ENCODE measurements around the gene ZNF350. TPM values are rescaled to one million over a fixed set of nuclear protein-coding genes. Genes with fewer than 3 reads are reported as not detected.
"Not testable (repeated sequence)": the region's sequence is repeated elsewhere in the genome, so short reads cannot be mapped to it uniquely, and the experiment has no call there.

ZNF350 gene
- 9.9 TPM for total RNA-seq
- 1 to 10 TPM; 6.2 to 8.2 (median 7.0) TPM for polyA plus RNA-seq (ENCODE audit: insufficient read depth in 1 of 8, insufficient read length in 8 of 8, low replicate concordance in 1 of 8)
- long read RNA-seq, donor 1, partial matches to known transcripts = 0 of 2 reads
- long read RNA-seq, donor 1, other reads (novel, unspliced or antisense) = 0 of 2 reads
- long read RNA-seq, donor 2 = 0 reads
- long read RNA-seq, donor 3 = 0 reads
- long read RNA-seq, donor 4 = 0 reads
- long read RNA-seq, donor 5, transcript ZNF350-201 (5 exons, 2,338 nt) = major isoform, 9 of 10 reads
- long read RNA-seq, donor 5, partial matches to known transcripts = 0 of 10 reads
- long read RNA-seq, donor 5, other reads (novel, unspliced or antisense) = 0 of 10 reads
- long read RNA-seq, donor 6, partial matches to known transcripts = 0 of 1 reads
- long read RNA-seq, donor 6, other reads (novel, unspliced or antisense) = 0 of 1 reads
- long read RNA-seq, donor 7, partial matches to known transcripts = 0 of 2 reads
- long read RNA-seq, donor 7, other reads (novel, unspliced or antisense) = 0 of 2 reads
- long read RNA-seq, donor 8, partial matches to known transcripts = 0 of 1 reads
- long read RNA-seq, donor 8, other reads (novel, unspliced or antisense) = 0 of 1 reads
- long read RNA-seq, donor 9, partial matches to known transcripts = 0 of 3 reads
- long read RNA-seq, donor 9, other reads (novel, unspliced or antisense) = 0 of 3 reads
- long read RNA-seq, donor 10, partial matches to known transcripts = 0 of 4 reads
- long read RNA-seq, donor 10, other reads (novel, unspliced or antisense) = 0 of 4 reads
- long read RNA-seq, donor 11, partial matches to known transcripts = 0 of 4 reads
- long read RNA-seq, donor 11, other reads (novel, unspliced or antisense) = 0 of 4 reads

DNA sequence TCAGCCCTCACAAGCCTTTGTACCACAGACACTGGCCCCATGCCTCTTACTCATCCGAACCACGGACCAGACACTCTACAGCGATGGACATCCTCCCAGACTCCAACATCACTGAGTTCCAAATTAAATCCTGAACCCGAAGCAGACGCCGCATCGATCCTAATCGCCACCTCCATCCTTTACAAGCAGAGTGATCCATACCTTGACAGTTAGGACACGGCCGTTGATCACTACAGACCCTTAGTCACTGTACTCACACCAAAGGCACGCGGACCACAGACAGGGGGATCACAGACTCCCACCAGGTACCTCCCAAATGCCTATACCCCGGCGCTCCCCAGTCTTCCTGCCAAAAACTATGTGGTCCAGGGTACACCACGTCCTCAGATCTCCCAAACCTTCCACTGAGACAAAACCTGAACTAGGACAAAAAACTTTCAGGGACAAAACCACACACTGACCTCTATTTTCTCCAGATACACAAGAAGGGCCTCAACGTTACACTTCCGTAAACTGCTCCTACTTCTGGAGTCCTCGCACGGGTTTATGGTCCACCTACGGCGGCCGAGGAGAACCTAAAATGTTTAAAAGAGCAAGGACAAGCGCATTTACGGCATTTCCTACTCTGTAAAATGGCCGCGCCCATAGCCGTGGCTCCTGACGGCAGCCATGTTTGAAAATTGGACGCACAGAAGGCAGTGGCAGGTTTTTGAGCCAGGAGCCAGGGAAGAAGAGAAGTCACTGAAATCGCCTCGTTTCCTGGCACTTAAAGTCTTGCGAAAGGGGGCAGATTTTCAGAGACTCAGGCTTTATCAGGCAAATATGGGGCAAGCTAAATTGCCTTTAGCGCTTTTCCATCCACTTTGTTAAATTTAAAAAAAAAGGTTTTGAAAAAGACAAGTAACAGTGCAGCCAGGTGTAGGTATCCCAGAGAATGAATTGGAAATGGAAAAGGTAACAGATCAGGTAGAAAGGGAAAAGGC is at the start of gene ZNF350:
TSS of gene ZNF350 (minus strand) at position 532 of the 983 bp plus-strand sequence. CDS start 12,480 bp downstream, outside the sequence.
- WGBS (ENCODE audit: insufficient coverage) = under 1% methylated on average over 32 of the region's 33 CpGs
- peaks cover 9% of the 10 kb centered on the region for H3K4me1 ChIP-seq (ENCODE audit: control insufficient read depth, insufficient read depth, low read length)
- peak; percentile 99 for DNase-seq
- H3K27me3 ChIP-seq (ENCODE audit: control insufficient read depth, insufficient read depth, low read length) = no peaks in the 10 kb centered on the region
- H3K36me3 ChIP-seq (ENCODE audit: control insufficient read depth, insufficient read depth, low read length) = no peaks in the 10 kb centered on the region
- peak within 1 kb of the TSS; percentile 78 for H3K27ac ChIP-seq (ENCODE audit: low read length)
- H3K9me3 ChIP-seq (replicated peaks; ENCODE audit: control insufficient read depth, low read depth, low read length) = peaks cover 34% of the 10 kb centered on the region
- H3K4me3 ChIP-seq (ENCODE audit: low read length) = peak within 1 kb of the TSS; percentile 97

DNA sequence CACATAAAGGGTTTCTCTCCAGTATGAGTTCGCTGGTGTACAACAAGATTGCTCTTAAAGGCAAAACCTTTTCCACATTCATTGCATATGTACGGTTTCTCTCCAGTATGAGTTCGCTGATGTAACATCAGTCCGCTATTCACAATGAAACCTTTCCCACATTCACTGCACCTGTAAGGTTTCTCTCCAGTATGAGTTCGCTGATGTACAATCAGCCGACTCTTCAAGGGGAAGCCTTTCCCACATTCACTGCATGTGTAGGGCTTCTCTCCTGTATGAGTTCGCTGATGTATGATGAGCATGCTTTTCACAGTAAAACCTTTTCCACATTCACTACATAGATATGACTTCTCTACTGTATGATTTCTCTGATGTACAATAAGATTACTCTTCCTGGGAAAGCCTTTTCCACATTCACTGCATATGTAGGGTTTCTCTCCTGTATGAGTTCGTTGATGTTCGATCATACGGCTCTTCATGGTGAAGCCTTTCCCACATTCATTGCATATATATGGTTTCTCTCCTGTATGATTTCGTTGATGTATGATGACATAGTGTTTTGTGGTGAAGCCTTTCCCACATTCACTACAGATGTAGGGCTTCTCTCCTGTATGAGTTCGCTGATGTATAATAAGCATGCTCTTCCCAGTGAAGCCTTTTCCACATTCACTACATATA is 47.5 kb upstream of the ZNF350 start:
- DNase-seq = no peak
- 100% methylated on average over 5 of the region's 12 CpGs for WGBS (ENCODE audit: insufficient coverage)

DNA sequence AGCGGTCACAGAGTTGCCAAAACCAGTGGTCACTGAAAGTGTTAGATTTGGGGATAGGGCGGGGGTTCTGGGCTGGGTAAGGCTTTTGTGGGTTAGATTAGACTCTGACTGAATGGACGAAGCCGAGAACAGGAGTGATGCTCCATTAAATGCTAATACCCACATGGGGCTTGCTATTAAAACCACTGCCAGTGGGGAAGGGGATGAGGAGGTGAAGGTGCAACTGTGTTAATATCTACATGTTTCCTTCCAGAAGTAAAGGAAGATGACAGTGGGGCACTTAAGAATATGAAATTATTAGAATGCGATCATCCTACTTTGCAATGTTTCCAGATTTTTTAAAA is 42.1 kb upstream of the ZNF350 start:
- Histone ChIP-seq H3K36me3 (ENCODE audit: control insufficient read depth, insufficient read depth, low read length) (peaks cover 34% of the 10 kb centered on the region), H3K27ac (ENCODE audit: low read length) (peak overlapping the region; percentile 95), H3K9me3 (replicated peaks; ENCODE audit: control insufficient read depth, low read depth, low read length) (peaks cover 37% of the 10 kb centered on the region), H3K4me3 (ENCODE audit: low read length) (peak overlapping the region; percentile 63), H3K4me1 (ENCODE audit: control insufficient read depth, insufficient read depth, low read length) (peaks cover 2% of the 10 kb centered on the region), H3K27me3 (ENCODE audit: control insufficient read depth, insufficient read depth, low read length) (no peaks in the 10 kb centered on the region)
- DNase-seq = no peak
- 0% methylated on average over 1 of the region's 5 CpGs for WGBS (ENCODE audit: insufficient coverage)

More for the DNA sequence above, 47.5 kb upstream of the ZNF350 start:
- Histone ChIP-seq H3K4me3 (ENCODE audit: low read length) (no peak overlapping the region), H3K27me3 (ENCODE audit: control insufficient read depth, insufficient read depth, low read length) (no peaks in the 10 kb centered on the region), H3K4me1 (ENCODE audit: control insufficient read depth, insufficient read depth, low read length) (no peaks in the 10 kb centered on the region), H3K36me3 (ENCODE audit: control insufficient read depth, insufficient read depth, low read length) (peaks cover 55% of the 10 kb centered on the region), H3K27ac (ENCODE audit: low read length) (no peak overlapping the region), H3K9me3 (replicated peaks; ENCODE audit: control insufficient read depth, low read depth, low read length) (peaks cover 73% of the 10 kb centered on the region)

DNA sequence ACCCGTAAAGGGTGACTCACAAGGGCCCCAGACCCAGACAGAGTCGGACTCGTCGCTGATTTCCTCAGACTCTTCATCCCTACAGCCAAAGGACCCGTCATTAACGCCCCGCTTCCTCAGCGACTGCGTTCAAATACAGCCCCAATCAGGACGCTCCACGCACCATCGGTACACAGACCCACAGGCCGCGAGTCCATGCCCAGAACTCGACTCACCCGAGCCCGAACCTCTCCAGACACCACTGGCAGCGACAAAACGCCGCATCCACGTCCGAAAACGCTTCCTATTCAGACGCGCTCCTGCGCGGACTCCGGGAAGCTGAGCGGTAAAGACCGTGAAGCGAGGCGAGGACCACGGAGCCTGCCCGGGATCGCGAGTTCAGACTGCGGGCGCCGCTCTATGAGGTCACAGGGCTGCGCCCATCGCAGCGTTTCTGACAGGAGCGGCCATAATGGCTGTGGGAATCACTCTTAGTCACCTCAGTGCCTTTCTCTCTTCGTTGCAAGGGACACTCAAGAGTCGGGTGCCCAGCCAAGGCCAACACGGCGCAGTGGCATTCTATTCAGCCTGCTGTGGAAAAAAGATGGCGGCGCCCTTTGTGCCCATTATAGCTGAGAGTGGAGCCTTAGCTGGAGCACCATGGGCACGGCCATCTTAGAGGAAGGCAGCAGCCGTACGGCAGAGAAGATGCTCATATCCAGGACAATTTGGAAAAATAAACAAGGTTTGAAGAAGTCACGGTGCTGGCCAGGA is 41.6 kb upstream of the ZNF350 start, which contains the start of gene ZNF614:
TSS of gene ZNF614 (minus strand) at position 353 of the 753 bp plus-strand sequence. CDS start 2,634 bp downstream, outside the sequence.
- Histone ChIP-seq H3K36me3 (ENCODE audit: control insufficient read depth, insufficient read depth, low read length) (peaks cover 35% of the 10 kb centered on the region), H3K9me3 (replicated peaks; ENCODE audit: control insufficient read depth, low read depth, low read length) (peaks cover 33% of the 10 kb centered on the region), H3K4me1 (ENCODE audit: control insufficient read depth, insufficient read depth, low read length) (peaks cover 2% of the 10 kb centered on the region), H3K27me3 (ENCODE audit: control insufficient read depth, insufficient read depth, low read length) (no peaks in the 10 kb centered on the region), H3K4me3 (ENCODE audit: low read length) (peak within 1 kb of the TSS; percentile 63), H3K27ac (ENCODE audit: low read length) (peak within 1 kb of the TSS; percentile 95)
- WGBS (ENCODE audit: insufficient coverage) = under 1% methylated on average over 53 of the region's 53 CpGs
- DNase-seq = peak; percentile 96

DNA sequence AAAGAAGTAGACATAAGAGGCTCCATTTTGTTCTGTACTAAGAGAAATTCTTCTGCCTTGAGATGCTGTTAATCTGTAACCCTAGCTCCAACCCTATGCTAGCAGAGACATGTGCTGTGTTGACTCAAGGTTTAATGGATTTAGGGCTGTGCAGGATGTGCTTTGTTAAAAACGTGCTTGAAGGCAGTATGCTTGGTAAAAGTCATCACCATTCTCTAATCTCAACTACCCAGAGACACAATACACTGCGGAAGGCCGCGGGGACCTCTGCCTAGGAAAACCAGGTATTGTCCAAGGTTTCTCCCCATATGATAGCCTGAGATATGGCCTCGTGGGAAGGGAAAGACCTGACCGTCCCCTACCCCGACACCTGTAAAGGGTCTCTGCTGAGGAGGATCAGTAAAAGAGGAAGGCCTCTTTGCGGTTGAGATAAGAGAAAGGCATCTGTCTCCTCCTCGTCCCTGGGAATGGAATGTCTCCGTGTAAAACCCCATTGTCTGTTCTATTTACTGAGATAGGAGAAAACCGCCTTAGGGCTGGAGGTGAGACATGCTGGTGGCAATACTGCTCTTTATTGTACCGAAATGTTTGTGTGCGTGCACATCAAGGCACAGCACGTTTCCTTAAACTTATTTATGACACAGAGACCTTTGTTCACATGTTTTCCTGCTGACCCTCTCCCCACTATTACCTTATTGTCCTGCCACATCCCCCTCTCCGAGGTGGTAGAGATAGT is 39.8 kb upstream of the ZNF350 start:
- not testable (repeated sequence) for H3K4me1 ChIP-seq (ENCODE audit: control insufficient read depth, insufficient read depth, low read length); DNase-seq; H3K27ac ChIP-seq (ENCODE audit: low read length); H3K4me3 ChIP-seq (ENCODE audit: low read length); H3K27me3 ChIP-seq (ENCODE audit: control insufficient read depth, insufficient read depth, low read length)
- H3K9me3 ChIP-seq (replicated peaks; ENCODE audit: control insufficient read depth, low read depth, low read length) = peaks cover 33% of the 10 kb centered on the region
- 93% methylated on average over 6 of the region's 15 CpGs for WGBS (ENCODE audit: insufficient coverage)
- peaks cover 44% of the 10 kb centered on the region for H3K36me3 ChIP-seq (ENCODE audit: control insufficient read depth, insufficient read depth, low read length)

DNA sequence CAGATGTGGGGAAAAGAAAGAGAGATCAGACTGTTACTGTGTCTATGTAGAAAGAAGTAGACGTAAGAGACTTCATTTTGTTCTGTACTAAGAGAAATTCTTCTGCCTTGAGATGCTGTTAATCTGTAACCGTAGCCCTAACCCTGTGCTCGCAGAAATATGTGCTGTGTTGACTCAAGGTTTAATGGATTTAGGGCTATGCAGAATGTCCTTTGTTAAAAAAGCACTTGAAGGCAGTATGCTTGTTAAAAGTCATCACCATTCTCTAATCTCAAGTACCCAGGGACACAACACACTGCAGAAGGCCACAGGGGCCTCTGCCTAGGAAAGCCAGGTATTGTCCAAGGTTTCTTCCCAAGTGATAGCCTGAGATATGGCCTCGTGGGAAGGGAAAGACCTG is 37.8 kb upstream of the ZNF350 start:
- not testable (repeated sequence) for H3K27ac ChIP-seq (ENCODE audit: low read length); H3K4me1 ChIP-seq (ENCODE audit: control insufficient read depth, insufficient read depth, low read length); H3K27me3 ChIP-seq (ENCODE audit: control insufficient read depth, insufficient read depth, low read length); DNase-seq; H3K4me3 ChIP-seq (ENCODE audit: low read length)
- peaks cover 58% of the 10 kb centered on the region for H3K36me3 ChIP-seq (ENCODE audit: control insufficient read depth, insufficient read depth, low read length)
- WGBS (ENCODE audit: insufficient coverage) = 94% methylated on average over 2 of the region's 4 CpGs
- H3K9me3 ChIP-seq (replicated peaks; ENCODE audit: control insufficient read depth, low read depth, low read length) = peaks cover 32% of the 10 kb centered on the region

DNA sequence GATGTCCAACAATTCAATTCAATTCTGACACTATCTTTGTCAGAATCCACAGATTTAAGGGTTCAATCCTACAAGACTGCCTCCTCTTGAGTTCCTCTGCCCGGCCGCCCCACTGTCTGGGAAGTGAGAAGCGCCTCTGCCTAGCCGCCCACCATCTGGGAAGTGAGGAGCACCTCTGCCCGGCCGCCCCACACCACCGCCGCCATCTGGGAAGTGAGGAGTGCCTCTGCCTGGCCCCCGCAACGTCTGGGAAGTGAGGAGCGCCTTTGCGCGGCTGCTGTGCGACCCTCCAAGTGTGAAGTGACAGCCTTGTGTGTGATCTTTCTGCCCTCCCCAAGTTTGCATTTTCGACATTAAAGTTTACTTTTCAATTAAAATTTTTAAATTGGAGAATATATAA is 35.6 kb upstream of the ZNF350 start:
- Histone ChIP-seq H3K36me3 (ENCODE audit: control insufficient read depth, insufficient read depth, low read length) (peaks cover 67% of the 10 kb centered on the region), H3K4me1 (ENCODE audit: control insufficient read depth, insufficient read depth, low read length) (no peaks in the 10 kb centered on the region), H3K27me3 (ENCODE audit: control insufficient read depth, insufficient read depth, low read length) (no peaks in the 10 kb centered on the region), H3K9me3 (replicated peaks; ENCODE audit: control insufficient read depth, low read depth, low read length) (peaks cover 37% of the 10 kb centered on the region), H3K4me3 (ENCODE audit: low read length) (no peak overlapping the region), H3K27ac (ENCODE audit: low read length) (no peak overlapping the region)
- WGBS (ENCODE audit: insufficient coverage) = 93% methylated on average over 13 of the region's 15 CpGs
- no peak for DNase-seq

DNA sequence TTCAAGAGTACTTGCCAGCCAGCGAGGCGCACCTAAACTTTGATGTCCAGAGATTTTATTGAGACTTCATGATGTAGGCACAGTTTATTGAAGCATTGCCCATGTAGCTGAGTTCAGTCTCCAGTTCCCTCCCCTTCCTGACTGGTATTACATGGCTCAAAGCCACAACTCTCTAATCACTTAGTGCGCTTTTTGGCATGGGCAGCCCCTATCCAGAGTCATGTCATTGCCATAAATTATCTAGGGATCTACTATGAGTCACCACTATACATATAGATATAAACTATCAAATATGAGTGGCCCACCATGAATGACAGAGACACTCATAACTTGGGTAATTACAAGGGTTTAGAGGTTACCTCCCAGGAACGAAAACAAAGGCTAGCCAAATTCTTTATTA is 33.9 kb upstream of the ZNF350 start:
- H3K9me3 ChIP-seq (replicated peaks; ENCODE audit: control insufficient read depth, low read depth, low read length) = peaks cover 48% of the 10 kb centered on the region
- no CpG with 5 or more reads among the region's 4 CpGs for WGBS (ENCODE audit: insufficient coverage)
- H3K27ac ChIP-seq (ENCODE audit: low read length) = no peak overlapping the region
- DNase-seq = no peak
- H3K4me3 ChIP-seq (ENCODE audit: low read length) = no peak overlapping the region
- peaks cover 75% of the 10 kb centered on the region for H3K36me3 ChIP-seq (ENCODE audit: control insufficient read depth, insufficient read depth, low read length)
- no peaks in the 10 kb centered on the region for H3K4me1 ChIP-seq (ENCODE audit: control insufficient read depth, insufficient read depth, low read length)
- no peaks in the 10 kb centered on the region for H3K27me3 ChIP-seq (ENCODE audit: control insufficient read depth, insufficient read depth, low read length)
